Ascending aorta (tissue), 2 donors: ENCODE results near the gene JDP2. TPM values are rescaled to one million over a fixed set of nuclear protein-coding genes. Genes with fewer than 3 reads are reported as not detected.

Source experiments
- DNase-seq, 2 donors: peaks; one replicate each; pipeline ENCODE4 v3.0.0-alpha.2; 2019; ENCODE audit warnings: low spot score in 2 of 2
- H3K27ac ChIP-seq, 2 donors: fragments of 200-600 bp; sonication (generic); one replicate each; pipeline ENCODE4 v1.5.1; 2016 to 2017; ENCODE audit warnings: mild to moderate bottlenecking in 1 of 2
- H3K27me3 ChIP-seq: fragments of 200-600 bp; sonication (generic); one replicate; pipeline ENCODE4 v1.5.1; 2017
- H3K36me3 ChIP-seq, 2 donors: fragments of 200-600 bp; sonication (generic); one replicate each; pipeline ENCODE4 v1.5.1; 2016
- H3K4me1 ChIP-seq, 2 donors: fragments of 200-600 bp; sonication (generic); one replicate each; pipeline ENCODE4 v1.5.1; 2016 to 2017; ENCODE audit warnings: mild to moderate bottlenecking in 1 of 2
- H3K4me3 ChIP-seq, 2 donors: fragments of 200-600 bp; sonication (generic); one replicate each; pipeline ENCODE4 v1.5.1; 2016 to 2017; ENCODE audit warnings: mild to moderate bottlenecking in 1 of 2
- H3K9me3 ChIP-seq, 2 donors: fragments of 200-600 bp; sonication (generic); one replicate each; pipeline ENCODE4 v1.5.1; 2016
- CTCF ChIP-seq, 3 experiments: fragments of 200-600 bp in 2 of 3; fragments of 450-650 bp in 1 of 3; sonication (generic) in 2 of 3; IDR thresholded peaks; one replicate each; pipeline ENCODE4 v1.5.1; 2016 to 2019; ENCODE audit warnings: antibody characterized with exemption in 3 of 3, mild to moderate bottlenecking in 1 of 3, moderate library complexity in 1 of 3
- intact Hi-C: fragments of 100-400 bp; cut with DNase I; formaldehyde crosslinking; loops from one replicate; pipeline ENCODE4 v1.15.1; 2023
- total RNA-seq: library from RNA; depleted of rRNA; stranded (reverse); fragments of >200 nt; gene quantifications from one replicate; pipeline ENCODE4 v1.1.0, GENCODE V29; 2016

JDP2 gene
- total RNA-seq, 1 donor from 2014 or later = 213 TPM

- TF ChIP-seq CTCF (IDR thresholded peaks at IDR 0.05) = no peak
- Histone ChIP-seq H3K4me3 (no peak overlapping the region), H3K27me3 (no peaks in the 10 kb centered on the region), H3K27ac (no peak overlapping the region), H3K36me3 (peaks cover 4 to 5% of the 10 kb centered on the region in 2 donors), H3K9me3 (no peaks in the 10 kb centered on the region), H3K4me1 (peaks cover 21 to 58% of the 10 kb centered on the region in 2 donors)
- DNase-seq = no peak
- intact Hi-C loops = no loop called here
Observed at GRCh38 chr14:75456997-75457335, 29.1 kb downstream of the JDP2 start.

GRCh38 chr14:75457648-75458165, 29.9 kb downstream of the JDP2 start:
- Histone ChIP-seq H3K27me3 (no peaks in the 10 kb centered on the region), H3K4me1 (peaks cover 15 to 51% of the 10 kb centered on the region in 2 donors), H3K9me3 (no peaks in the 10 kb centered on the region), H3K4me3 (no peak overlapping the region), H3K36me3 (peaks cover 5 to 10% of the 10 kb centered on the region in 2 donors), H3K27ac (no peak overlapping the region)
- intact Hi-C loops = no loop called here
- no peak for DNase-seq
- no peak for TF ChIP-seq CTCF (IDR thresholded peaks at IDR 0.05)

- intact Hi-C loops = no loop called here
- H3K4me1 ChIP-seq = peaks cover 9 to 45% of the 10 kb centered on the region in 2 donors
- no peak for TF ChIP-seq CTCF (IDR thresholded peaks at IDR 0.05)
- no peak overlapping the region for H3K27ac ChIP-seq
- H3K27me3 ChIP-seq = no peaks in the 10 kb centered on the region
- no peak for DNase-seq
- peaks cover 5 to 16% of the 10 kb centered on the region in 2 donors for H3K36me3 ChIP-seq
- H3K9me3 ChIP-seq = no peaks in the 10 kb centered on the region
- H3K4me3 ChIP-seq = no peak overlapping the region
Observed at GRCh38 chr14:75458305-75458704, 30.5 kb downstream of the JDP2 start.

- Histone ChIP-seq H3K4me1 (peaks cover 5 to 35% of the 10 kb centered on the region in 2 donors), H3K4me3 (no peak overlapping the region), H3K36me3 (peaks cover 5 to 16% of the 10 kb centered on the region in 2 donors), H3K9me3 (no peaks in the 10 kb centered on the region), H3K27me3 (no peaks in the 10 kb centered on the region), H3K27ac (peak overlapping the region; percentile 36 to 38)
- intact Hi-C loops = no loop called here
- no peak for TF ChIP-seq CTCF (IDR thresholded peaks at IDR 0.05)
- DNase-seq = no peak
Observed at GRCh38 chr14:75459099-75459741, 31.4 kb downstream of the JDP2 start.

- intact Hi-C loops = no loop called here
- Histone ChIP-seq H3K9me3 (no peaks in the 10 kb centered on the region), H3K27me3 (no peaks in the 10 kb centered on the region), H3K4me3 (no peak overlapping the region), H3K36me3 (peaks cover 5 to 16% of the 10 kb centered on the region in 2 donors), H3K27ac (peak overlapping the region; percentile 36 to 38), H3K4me1 (peaks cover 2 to 30% of the 10 kb centered on the region in 2 donors)
- no peak for DNase-seq
- TF ChIP-seq CTCF (IDR thresholded peaks at IDR 0.05) = no peak
Observed at GRCh38 chr14:75459791-75460190, 32.0 kb downstream of the JDP2 start.
